Measurements from ENCODE around the gene FCGR3A.
"Not testable (repeated sequence)": the region's sequence is repeated elsewhere in the genome, so short reads cannot be mapped to it uniquely, and the experiment has no call there.

Gene FCGR3A

DNA sequence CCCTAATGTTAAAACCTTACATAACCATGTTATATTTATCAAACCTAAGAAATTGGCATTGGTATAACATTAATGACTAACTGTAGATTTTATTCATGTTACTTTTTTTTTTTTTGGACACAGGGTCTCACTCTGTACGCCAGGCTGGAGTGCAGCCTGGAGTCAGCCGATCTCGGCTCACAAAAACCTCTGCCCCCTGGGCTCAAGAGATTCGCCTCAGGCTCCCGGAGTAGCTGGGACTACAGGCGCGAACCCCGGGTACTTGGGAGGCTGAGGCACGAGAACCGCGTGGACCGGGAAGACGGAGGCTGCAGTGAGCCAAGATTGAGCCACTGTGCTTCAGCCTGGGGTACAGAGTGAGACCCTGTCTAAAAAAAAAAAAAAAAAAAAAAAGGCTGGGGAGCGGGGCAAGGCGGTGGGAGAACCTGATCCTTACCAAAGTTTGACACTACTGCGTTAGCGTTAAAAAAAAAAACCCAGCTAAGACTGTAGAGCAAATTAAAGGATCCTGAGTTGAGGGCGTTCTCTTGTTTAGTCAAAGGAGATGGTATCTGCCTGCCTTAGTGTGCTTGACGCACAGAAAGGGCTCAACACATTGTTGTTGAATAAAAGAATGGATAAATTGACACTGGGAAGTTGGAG lies 20.0 kb downstream of the FCGR3A start:
- DNase-seq: not testable (repeated sequence)

- peak in 1 of 2 experiments; percentile 27 for DNase-seq
Measured at GRCh38 chr1:161528550-161528949, 21.1 kb downstream of the FCGR3A start.

- DNase-seq: not testable (repeated sequence)
Measured at GRCh38 chr1:161525918-161526317, 23.7 kb downstream of the FCGR3A start.

DNA sequence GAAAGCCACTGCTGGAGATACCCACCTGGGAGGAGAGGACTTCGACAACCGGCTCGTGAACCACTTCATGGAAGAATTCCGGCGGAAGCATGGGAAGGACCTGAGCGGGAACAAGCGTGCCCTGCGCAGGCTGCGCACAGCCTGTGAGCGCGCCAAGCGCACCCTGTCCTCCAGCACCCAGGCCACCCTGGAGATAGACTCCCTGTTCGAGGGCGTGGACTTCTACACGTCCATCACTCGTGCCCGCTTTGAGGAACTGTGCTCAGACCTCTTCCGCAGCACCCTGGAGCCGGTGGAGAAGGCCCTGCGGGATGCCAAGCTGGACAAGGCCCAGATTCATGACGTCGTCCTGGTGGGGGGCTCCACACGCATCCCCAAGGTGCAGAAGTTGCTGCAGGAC lies 24.3 kb downstream of the FCGR3A start:
- DNase-seq: not testable (repeated sequence)

DNA sequence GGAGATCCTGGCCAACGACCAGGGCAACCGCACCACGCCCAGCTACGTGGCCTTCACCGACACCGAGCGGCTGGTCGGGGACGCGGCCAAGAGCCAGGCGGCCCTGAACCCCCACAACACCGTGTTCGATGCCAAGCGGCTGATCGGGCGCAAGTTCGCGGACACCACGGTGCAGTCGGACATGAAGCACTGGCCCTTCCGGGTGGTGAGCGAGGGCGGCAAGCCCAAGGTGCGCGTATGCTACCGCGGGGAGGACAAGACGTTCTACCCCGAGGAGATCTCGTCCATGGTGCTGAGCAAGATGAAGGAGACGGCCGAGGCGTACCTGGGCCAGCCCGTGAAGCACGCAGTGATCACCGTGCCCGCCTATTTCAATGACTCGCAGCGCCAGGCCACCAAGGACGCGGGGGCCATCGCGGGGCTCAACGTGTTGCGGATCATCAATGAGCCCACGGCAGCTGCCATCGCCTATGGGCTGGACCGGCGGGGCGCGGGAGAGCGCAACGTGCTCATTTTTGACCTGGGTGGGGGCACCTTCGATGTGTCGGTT lies 24.8 kb downstream of the FCGR3A start:
- DNase-seq: not testable (repeated sequence)

- DNase-seq: peak; percentile 41 to 67
Measured at GRCh38 chr1:161523817-161524741, 25.5 kb downstream of the FCGR3A start, which contains the start of gene HSPA6. Gene HSPA6, plus strand, starts transcription at chr1:161524540. Its CDS starts 119 bp downstream, at chr1:161524659.

DNA sequence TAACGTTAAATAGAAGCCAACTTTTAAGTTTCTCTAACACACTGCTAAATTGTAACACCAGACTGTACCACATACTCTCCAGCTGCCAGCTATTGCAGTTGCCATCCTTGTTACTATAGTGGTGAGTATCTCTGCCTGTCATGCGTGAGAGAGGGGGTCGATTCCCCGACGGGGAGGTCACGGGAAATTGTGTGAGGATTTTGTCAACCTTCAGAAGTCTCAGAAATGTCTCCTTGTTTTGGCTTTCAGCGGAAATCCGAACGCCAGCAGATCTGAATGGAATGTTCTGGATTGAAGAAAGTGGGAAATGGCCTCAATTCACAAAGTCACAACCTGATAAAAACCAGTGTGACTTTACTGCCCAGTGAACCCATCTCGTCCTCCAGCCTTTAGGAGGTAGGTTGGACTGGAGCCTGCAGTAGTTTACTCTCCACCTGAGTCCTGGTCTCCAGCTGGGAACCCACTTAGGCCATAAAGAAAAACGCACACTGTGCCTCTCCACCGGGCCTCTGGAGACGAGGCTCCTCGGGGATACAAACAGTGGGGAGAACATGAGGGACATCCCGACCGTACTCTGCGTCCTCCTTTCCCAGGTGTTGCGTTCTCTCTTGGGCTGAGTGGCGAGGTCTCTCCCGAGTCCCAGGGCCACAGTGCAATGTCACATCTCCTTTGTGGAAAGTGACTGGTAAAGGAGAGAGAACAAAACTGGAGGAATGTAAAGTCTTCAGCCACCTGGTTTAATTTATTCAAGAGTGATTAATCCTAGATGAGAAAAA lies 26.4 kb downstream of the FCGR3A start:
- not testable (repeated sequence) for DNase-seq

DNA sequence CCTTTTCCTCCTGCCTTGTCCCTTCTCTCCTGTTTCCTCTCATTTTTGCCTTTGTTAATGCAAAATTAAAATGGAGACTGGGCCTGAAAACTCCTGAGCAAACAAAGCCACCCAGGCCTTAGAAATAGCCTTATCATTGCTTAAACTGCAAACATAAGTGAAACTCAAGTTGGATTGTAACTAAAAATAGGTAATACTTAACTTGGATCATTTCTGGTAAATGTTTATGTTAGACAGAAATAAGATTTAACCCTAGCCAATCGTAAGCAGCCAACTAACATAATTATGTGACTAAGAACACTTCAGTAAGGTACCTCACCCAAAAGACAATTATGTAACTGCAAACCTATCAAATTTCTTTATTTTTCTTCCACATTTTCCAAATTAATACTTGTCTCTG lies 35.7 kb downstream of the FCGR3A start:
- not testable (repeated sequence) for DNase-seq

- not testable (repeated sequence) for DNase-seq
Measured at GRCh38 chr1:161513448-161513780, 36.2 kb downstream of the FCGR3A start.

- DNase-seq: not testable (repeated sequence)
Measured at GRCh38 chr1:161512636-161513447, 36.8 kb downstream of the FCGR3A start.

- DNase-seq: no peak
Measured at GRCh38 chr1:161511756-161512060, 37.9 kb downstream of the FCGR3A start.

DNA sequence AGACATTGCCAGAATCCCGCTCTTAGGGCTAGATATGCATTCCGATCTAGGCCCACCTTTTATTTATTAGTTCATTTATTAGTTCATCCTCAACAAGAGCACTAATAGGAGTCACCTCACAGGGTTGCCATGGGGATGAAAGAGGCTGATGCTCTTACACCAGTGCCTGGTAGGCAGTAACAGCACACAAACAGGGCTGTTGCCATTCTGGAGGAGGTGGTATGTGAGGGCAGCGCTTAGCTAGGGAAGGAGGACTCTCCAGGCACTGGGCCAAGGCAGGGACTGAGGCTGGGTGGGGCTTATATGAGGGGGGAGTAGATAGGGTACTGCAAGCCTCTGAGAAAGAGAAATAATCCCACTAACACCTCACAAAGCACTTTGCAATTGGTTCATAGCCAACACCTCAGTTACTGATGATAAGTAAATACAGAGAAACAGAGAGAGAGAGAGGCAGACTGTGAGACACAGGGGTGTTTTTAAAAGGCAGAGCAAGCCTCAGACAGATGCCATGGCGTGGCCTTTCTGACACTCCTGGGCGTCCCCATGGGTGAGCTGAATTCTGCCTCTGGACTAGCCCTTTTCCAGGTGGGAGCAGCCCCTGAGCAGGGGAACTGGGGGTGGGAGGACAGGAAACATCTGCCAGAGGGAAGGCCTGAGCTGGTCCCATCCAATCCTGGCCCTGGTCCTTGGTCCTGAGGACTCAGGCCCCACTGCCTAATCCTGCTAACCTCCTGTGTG lies 38.4 kb downstream of the FCGR3A start:
- no peak for DNase-seq

DNA sequence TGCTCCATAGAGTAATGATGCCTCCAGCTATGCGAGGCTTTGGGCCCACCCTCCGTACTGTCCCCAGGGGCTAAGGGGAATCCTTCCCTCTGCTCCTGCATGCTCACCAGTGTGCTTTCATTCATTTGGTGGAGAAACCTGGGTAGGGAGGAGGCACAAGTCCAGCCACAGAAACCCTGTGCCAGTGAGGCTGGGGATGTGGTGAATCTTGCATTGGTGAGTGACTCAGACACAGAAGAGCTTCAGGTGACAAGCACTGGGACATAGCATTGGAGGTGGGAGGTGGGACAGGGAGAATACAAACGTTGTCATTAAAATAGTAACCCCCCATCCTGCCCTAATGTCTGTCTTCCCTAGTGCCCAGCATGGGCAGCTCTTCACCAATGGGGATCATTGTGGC lies 39.1 kb downstream of the FCGR3A start:
- DNase-seq: no peak

DNA sequence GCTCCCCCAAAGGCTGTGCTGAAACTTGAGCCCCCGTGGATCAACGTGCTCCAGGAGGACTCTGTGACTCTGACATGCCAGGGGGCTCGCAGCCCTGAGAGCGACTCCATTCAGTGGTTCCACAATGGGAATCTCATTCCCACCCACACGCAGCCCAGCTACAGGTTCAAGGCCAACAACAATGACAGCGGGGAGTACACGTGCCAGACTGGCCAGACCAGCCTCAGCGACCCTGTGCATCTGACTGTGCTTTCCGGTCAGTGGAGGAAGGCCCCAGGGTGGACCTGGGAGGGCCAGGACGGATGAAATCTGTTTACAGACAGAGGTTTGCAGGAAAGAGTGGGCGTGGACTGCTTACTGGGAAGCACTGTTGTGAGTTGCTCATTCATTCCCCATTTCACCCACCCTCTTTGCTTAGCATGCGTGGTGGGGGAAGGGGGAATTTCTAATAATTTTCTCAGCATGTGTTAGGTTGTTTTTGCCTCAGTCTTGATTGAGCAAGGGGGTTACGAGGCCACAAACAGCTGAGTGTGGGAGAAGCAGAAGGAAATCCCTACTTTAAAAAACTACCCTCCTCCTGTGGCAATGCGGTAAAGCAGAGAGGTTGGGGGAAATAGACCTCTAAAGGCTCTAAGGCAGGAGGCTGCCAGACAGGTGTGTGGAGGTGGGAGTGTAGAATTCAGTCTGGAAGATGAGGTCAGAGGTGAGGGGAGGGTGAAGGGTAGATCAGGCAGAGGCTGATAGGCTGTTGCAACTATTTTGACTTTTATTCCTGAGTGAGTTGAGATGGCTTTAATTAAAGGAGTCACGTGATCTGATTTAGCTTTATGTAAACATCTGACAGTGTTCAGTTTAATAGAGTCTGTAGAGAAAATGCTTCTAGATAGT lies 43.0 kb downstream of the FCGR3A start:
- DNase-seq: no peak

DNA sequence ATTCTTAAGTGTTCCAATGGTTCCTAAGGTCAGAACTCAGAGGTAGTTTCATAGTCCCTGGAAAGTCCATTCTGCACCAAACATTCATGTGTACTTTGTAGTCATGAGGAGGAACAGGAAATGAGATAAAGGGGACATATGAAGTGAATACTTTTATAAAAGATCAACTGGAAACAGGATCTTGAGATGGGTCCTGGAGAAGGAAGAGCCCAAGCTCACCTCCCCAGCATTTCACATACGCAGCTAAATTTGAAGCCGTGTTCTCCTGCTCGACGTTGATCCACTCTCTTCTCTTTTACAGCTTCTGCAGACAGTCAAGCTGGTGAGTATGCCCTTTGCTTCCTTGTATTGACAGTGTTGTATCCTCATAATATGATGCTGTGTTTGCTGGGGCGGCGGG lies 43.9 kb downstream of the FCGR3A start:
- no peak for DNase-seq

DNA sequence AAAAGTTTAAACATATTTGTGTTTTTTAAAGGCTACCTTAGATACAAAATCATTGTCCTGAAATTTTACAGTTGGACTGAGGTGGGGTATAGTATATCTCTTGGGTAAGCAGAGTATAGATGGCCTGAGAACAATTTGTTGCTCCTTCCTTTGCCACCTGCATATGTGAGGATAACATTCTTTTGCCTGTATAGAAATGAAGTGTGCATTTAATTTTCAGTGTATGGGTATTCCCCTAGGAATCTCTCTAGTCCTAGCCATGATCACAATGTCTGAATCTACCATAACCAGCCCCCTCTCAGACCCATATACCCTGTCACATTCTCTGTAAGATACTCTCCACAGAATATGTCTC lies 46.2 kb downstream of the FCGR3A start:
- DNase-seq: no peak

DNA sequence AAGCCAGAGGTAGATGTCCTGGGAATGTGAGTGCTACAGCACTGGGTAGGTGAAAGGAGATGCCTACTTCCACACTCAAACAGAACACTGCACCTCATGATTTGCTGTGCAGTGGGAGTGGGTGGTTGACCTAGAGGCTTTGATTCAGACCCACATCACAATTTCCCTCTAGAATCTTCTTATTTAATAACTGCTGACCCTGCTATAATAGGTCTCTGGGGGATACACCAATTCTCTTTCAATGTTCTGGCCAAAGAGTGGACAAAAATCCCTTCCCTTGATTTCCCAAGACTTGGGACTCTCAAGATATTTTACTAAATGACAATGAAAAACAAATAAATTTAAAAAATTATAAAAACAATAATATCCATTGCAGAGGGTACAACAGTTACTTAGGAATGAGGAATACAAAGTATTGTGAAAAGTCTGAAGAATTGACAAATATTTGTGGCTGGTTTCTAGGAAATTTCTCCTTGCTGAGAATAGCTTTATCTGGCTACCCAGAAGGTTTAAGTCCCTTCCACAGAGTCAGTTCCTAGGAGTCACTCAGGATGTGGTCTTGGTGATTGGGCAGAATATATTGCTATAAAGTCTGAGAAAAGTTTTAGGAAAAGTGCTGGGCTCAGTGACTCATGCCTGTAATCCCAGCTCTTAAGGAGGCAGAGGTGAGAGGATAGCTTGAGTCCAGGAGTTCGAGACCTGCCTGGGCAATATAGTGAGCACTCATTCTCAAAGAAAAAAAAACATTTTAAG lies 46.8 kb downstream of the FCGR3A start:
- no peak for DNase-seq

DNA sequence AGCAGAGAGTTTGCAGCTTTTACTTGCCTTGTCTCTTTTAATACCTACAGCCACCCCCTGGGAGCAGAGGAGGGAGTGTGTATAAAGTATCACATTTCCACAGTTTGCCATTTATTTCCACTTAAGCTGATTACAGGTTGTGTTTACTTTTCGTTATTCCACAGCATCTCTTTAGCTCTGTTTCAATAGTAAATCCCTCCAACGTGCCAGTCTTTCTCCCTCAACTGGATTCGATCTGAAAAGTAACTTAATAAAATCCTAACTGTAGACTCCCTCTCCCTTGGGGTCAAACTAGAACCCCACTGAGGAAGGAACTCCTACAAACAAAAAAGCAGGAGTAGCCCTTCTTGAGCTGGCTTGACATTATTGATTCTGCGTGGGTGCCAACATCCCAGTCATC lies 47.4 kb downstream of the FCGR3A start:
- no peak for DNase-seq

DNA sequence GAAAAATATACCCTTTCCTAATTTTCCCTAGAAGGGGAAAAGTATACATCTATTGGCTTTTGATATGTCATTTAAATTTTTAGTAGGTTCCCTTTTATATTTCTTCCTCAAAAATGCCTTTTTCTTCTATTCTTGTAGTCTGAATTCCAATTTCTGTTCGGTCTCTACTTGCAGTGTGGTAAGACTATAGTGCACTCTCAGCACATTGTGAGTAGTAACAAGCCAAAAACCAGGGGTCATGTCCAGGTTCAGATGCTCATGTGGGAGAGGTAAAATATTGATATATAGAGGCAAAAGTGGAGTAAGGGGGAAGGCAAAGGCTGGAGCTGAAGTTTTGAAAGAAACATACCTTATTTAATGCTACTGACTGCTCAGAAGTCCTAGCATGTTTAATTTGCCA lies 48.4 kb downstream of the FCGR3A start:
- no peak for DNase-seq
